ENCODE results near the gene SLC26A11. TPM values are rescaled to one million over a fixed set of nuclear protein-coding genes. Genes with fewer than 3 reads are reported as not detected.
"Not testable (repeated sequence)": the region's sequence is repeated elsewhere in the genome, so short reads cannot be mapped to it uniquely, and the experiment has no call there.

SLC26A11 gene
- polyA plus RNA-seq, 3 donors, result 23.6 to 32.1 (median 30.8) TPM

GRCh38 chr17:80260069-80260535 is 39.9 kb downstream of the SLC26A11 start:
- peak; percentile 73 for DNase-seq

GRCh38 chr17:80260791-80261158 is 40.5 kb downstream of the SLC26A11 start, which contains the start of gene RNF213:
Gene RNF213, plus strand, starts transcription at chr17:80260852. Its CDS starts 2,830 bp downstream, at chr17:80263682.
- no peak for DNase-seq

GRCh38 chr17:80261159-80261894 is 41.1 kb downstream of the SLC26A11 start:
- DNase-seq, result no peak

GRCh38 chr17:80261895-80262279 is 41.7 kb downstream of the SLC26A11 start:
- no peak for DNase-seq

- no peak for DNase-seq
Observed at GRCh38 chr17:80262291-80262690, 42.1 kb downstream of the SLC26A11 start.

- no peak for DNase-seq
Observed at GRCh38 chr17:80262775-80263244, 42.6 kb downstream of the SLC26A11 start.

- DNase-seq, result peak; percentile 93
Observed at GRCh38 chr17:80263253-80264204, 43.3 kb downstream of the SLC26A11 start.

GRCh38 chr17:80264205-80265075 is 44.2 kb downstream of the SLC26A11 start:
- no peak for DNase-seq

- DNase-seq, result no peak
Observed at GRCh38 chr17:80265205-80266068, 45.2 kb downstream of the SLC26A11 start.

- no peak for DNase-seq
Observed at GRCh38 chr17:80267391-80267790, 47.2 kb downstream of the SLC26A11 start.

GRCh38 chr17:80268427-80268826 is 48.2 kb downstream of the SLC26A11 start:
- DNase-seq, result no peak

GRCh38 chr17:80269405-80269807 is 49.2 kb downstream of the SLC26A11 start:
- no peak for DNase-seq

- DNase-seq, result no peak
Observed at GRCh38 chr17:80270104-80270503, 49.9 kb downstream of the SLC26A11 start.

GRCh38 chr17:80270836-80271235 is 50.6 kb downstream of the SLC26A11 start:
- DNase-seq, result no peak

GRCh38 chr17:80272366-80272765 is 52.1 kb downstream of the SLC26A11 start:
- no peak for DNase-seq

GRCh38 chr17:80274331-80274730 is 54.1 kb downstream of the SLC26A11 start:
- no peak for DNase-seq

GRCh38 chr17:80274871-80275449 is 54.7 kb downstream of the SLC26A11 start:
- DNase-seq, result no peak

GRCh38 chr17:80275857-80276256 is 55.6 kb downstream of the SLC26A11 start:
- not testable (repeated sequence) for DNase-seq

- no peak for DNase-seq
Observed at GRCh38 chr17:80277751-80278671, 57.8 kb downstream of the SLC26A11 start.

Measured in renal pelvis (tissue), 4 donors.